Stimulated activated CD8-positive, alpha-beta memory T cell treated with anti-CD3 and anti-CD28 coated beads, Interleukin-12 subunit alpha, Interleukin-12 subunit beta, amount 100 ng/mL, for 24 hours (primary cell): ENCODE data around the gene RIBC2.
"Not testable (repeated sequence)": the region's sequence is repeated elsewhere in the genome, so short reads cannot be mapped to it uniquely, and the experiment has no call there.

ENCODE experiments used
- DNase-seq: peaks from one replicate; pipeline ENCODE4 v3.0.0-alpha.2; 2020; ENCODE audit errors: extremely low read depth

The RIBC2 gene

GRCh38 chr22:45450101-45450785, 36.8 kb downstream of the RIBC2 start:
- DNase-seq = no peak

- no peak for DNase-seq
Measured at GRCh38 chr22:45450921-45451651, 37.6 kb downstream of the RIBC2 start.

- DNase-seq = no peak
Measured at GRCh38 chr22:45451972-45452371, 38.5 kb downstream of the RIBC2 start.

GRCh38 chr22:45452565-45453379, 39.3 kb downstream of the RIBC2 start:
- no peak for DNase-seq

- DNase-seq = no peak
Measured at GRCh38 chr22:45453764-45454163, 40.3 kb downstream of the RIBC2 start.

GRCh38 chr22:45454275-45454674, 40.8 kb downstream of the RIBC2 start:
- DNase-seq = no peak

- no peak for DNase-seq
Measured at GRCh38 chr22:45455212-45455611, 41.7 kb downstream of the RIBC2 start.

GRCh38 chr22:45455621-45456020, 42.1 kb downstream of the RIBC2 start:
- no peak for DNase-seq

GRCh38 chr22:45456811-45457210, 43.3 kb downstream of the RIBC2 start:
- DNase-seq = no peak

GRCh38 chr22:45458532-45458931, 45.0 kb downstream of the RIBC2 start:
- no peak for DNase-seq

GRCh38 chr22:45459235-45459634, 45.7 kb downstream of the RIBC2 start:
- no peak for DNase-seq

- no peak for DNase-seq
Measured at GRCh38 chr22:45460288-45461109, 47.0 kb downstream of the RIBC2 start.

- no peak for DNase-seq
Measured at GRCh38 chr22:45462034-45462655, 48.7 kb downstream of the RIBC2 start.

GRCh38 chr22:45463691-45464090, 50.2 kb downstream of the RIBC2 start:
- DNase-seq = not testable (repeated sequence)

GRCh38 chr22:45465633-45466032, 52.1 kb downstream of the RIBC2 start:
- no peak for DNase-seq

- DNase-seq = no peak
Measured at GRCh38 chr22:45468872-45469271, 55.4 kb downstream of the RIBC2 start.

- no peak for DNase-seq
Measured at GRCh38 chr22:45469281-45470073, 56.0 kb downstream of the RIBC2 start.

- DNase-seq = no peak
Measured at GRCh38 chr22:45470871-45471270, 57.4 kb downstream of the RIBC2 start.

GRCh38 chr22:45472426-45472825, 58.9 kb downstream of the RIBC2 start:
- DNase-seq = no peak

- DNase-seq = no peak
Measured at GRCh38 chr22:45473626-45474237, 60.2 kb downstream of the RIBC2 start.
